Cerebellar nuclear complex (tissue), 1 donor: Measurements from ENCODE around the gene SLC38A9.
"Not testable (repeated sequence)": the region's sequence is repeated elsewhere in the genome, so short reads cannot be mapped to it uniquely, and the experiment has no call there.

Experiments used
- DNase-seq, 2 experiments: peaks; one replicate each; lab custom pipeline; 2025; lab: John Stamatoyannopoulos, UW

SLC38A9 gene

GRCh38 chr5:55702598-55703345 lies 9.4 kb downstream of the SLC38A9 start:
- DNase-seq: no peak

GRCh38 chr5:55701462-55702103 lies 10.5 kb downstream of the SLC38A9 start:
- no peak for DNase-seq

GRCh38 chr5:55700745-55701144 lies 11.4 kb downstream of the SLC38A9 start:
- no peak for DNase-seq

GRCh38 chr5:55699041-55699688 lies 13.0 kb downstream of the SLC38A9 start:
- DNase-seq: no peak

GRCh38 chr5:55696704-55697103 lies 15.4 kb downstream of the SLC38A9 start:
- DNase-seq: not testable (repeated sequence)

- DNase-seq: no peak
These were observed 17.8 kb downstream of the SLC38A9 start for GRCh38 chr5:55694152-55694830.

GRCh38 chr5:55692509-55692908 lies 19.6 kb downstream of the SLC38A9 start:
- no peak for DNase-seq

GRCh38 chr5:55692106-55692417 lies 20.1 kb downstream of the SLC38A9 start:
- DNase-seq: no peak

- no peak for DNase-seq
These were observed 20.6 kb downstream of the SLC38A9 start for GRCh38 chr5:55691265-55692105.

- no peak for DNase-seq
These were observed 30.1 kb downstream of the SLC38A9 start for GRCh38 chr5:55682071-55682470.

GRCh38 chr5:55681301-55681700 lies 30.8 kb downstream of the SLC38A9 start:
- DNase-seq: no peak

GRCh38 chr5:55680353-55680752 lies 31.8 kb downstream of the SLC38A9 start:
- DNase-seq: no peak

- no peak for DNase-seq
These were observed 32.6 kb downstream of the SLC38A9 start for GRCh38 chr5:55679556-55679955.

- no peak for DNase-seq
These were observed 37.0 kb downstream of the SLC38A9 start for GRCh38 chr5:55675119-55675518.

- DNase-seq: no peak
These were observed 37.8 kb downstream of the SLC38A9 start for GRCh38 chr5:55674340-55674739.

GRCh38 chr5:55672477-55672911 lies 39.6 kb downstream of the SLC38A9 start:
- DNase-seq: no peak

GRCh38 chr5:55671975-55672374 lies 40.1 kb downstream of the SLC38A9 start:
- DNase-seq: no peak

- no peak for DNase-seq
These were observed 43.8 kb downstream of the SLC38A9 start for GRCh38 chr5:55668356-55668755.

GRCh38 chr5:55667938-55668337 lies 44.2 kb downstream of the SLC38A9 start:
- no peak for DNase-seq

GRCh38 chr5:55665065-55665464 lies 47.1 kb downstream of the SLC38A9 start:
- no peak for DNase-seq

GRCh38 chr5:55657443-55657842 lies 54.7 kb downstream of the SLC38A9 start:
- DNase-seq: no peak

GRCh38 chr5:55650386-55650785 lies 61.7 kb downstream of the SLC38A9 start:
- DNase-seq: no peak
